D341Med (cell line): ENCODE results near the gene TIMELESS.
"Not testable (repeated sequence)": the region's sequence is repeated elsewhere in the genome, so short reads cannot be mapped to it uniquely, and the experiment has no call there.

Experiments used
- DNase-seq: peaks from one replicate; pipeline ENCODE4 v3.0.0; 2012; ENCODE audit warnings: low spot score

The TIMELESS gene, protein sequence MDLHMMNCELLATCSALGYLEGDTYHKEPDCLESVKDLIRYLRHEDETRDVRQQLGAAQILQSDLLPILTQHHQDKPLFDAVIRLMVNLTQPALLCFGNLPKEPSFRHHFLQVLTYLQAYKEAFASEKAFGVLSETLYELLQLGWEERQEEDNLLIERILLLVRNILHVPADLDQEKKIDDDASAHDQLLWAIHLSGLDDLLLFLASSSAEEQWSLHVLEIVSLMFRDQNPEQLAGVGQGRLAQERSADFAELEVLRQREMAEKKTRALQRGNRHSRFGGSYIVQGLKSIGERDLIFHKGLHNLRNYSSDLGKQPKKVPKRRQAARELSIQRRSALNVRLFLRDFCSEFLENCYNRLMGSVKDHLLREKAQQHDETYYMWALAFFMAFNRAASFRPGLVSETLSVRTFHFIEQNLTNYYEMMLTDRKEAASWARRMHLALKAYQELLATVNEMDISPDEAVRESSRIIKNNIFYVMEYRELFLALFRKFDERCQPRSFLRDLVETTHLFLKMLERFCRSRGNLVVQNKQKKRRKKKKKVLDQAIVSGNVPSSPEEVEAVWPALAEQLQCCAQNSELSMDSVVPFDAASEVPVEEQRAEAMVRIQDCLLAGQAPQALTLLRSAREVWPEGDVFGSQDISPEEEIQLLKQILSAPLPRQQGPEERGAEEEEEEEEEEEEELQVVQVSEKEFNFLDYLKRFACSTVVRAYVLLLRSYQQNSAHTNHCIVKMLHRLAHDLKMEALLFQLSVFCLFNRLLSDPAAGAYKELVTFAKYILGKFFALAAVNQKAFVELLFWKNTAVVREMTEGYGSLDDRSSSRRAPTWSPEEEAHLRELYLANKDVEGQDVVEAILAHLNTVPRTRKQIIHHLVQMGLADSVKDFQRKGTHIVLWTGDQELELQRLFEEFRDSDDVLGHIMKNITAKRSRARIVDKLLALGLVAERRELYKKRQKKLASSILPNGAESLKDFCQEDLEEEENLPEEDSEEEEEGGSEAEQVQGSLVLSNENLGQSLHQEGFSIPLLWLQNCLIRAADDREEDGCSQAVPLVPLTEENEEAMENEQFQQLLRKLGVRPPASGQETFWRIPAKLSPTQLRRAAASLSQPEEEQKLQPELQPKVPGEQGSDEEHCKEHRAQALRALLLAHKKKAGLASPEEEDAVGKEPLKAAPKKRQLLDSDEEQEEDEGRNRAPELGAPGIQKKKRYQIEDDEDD

GRCh38 chr12:56448860-56449621, at the start of gene TIMELESS:
TIMELESS (minus strand) TSS chr12:56449426; CDS start chr12:56434170, 15,256 bp downstream.
- DNase-seq: peak; percentile 97

DNA sequence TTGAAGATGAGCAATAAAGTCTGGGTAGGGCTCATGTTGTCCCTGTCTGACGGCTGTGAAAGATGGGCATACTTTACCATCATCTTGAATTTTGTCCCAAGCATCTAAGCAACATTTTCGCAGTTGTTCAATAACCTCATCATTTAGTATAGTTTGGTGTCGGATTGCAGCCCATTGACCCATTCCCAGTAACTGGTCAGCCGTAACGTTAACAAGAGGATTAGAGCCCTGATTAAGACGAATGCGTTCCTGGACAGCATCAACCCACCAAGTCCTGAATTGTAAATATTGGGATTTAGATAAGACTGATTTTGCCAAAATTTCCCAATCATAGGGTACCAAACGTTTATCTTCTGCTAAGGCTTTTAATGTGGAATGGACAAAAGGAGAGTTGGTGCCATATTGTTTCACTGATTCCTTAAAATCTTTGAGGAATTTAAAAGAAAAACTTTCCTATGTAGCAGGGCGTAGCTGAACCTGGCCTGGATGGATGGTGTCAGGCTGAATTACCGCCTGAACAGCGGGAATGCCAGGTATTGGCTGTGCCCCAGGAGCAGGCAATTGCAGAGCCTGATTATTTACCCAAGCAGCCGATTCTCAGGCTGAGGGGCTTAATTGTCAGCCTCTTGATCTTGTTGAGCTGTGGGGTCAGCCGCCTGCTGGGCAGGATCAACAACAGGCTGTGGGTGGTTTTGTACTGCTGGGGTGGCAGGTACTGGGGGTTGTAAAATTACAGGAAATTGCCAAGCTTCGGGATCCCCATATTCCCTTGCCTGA, 49.1 kb upstream of the TIMELESS start:
- not testable (repeated sequence) for DNase-seq

DNA sequence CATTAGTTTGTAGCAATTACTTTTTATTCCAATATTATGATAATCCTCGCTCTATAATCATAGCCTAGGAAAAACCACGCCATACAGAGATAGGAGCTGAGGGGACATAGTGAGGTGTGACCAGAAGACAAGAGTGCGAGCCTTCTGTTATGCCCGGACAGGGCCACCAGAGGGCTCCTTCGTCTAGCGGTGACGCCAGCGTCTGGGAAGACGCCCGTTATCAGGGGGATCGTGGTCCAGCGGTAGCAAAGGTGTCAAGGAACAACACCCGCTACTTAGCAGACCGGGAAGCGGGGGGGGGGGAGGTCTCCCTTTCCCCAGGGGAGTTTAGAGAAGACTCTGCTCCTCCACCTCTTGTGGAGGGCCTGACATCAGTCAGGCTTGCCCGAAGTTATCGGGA, 47.5 kb upstream of the TIMELESS start:
- not testable (repeated sequence) for DNase-seq

- DNase-seq: not testable (repeated sequence)
Observed at GRCh38 chr12:56494481-56494880, 45.3 kb upstream of the TIMELESS start.

GRCh38 chr12:56494106-56494415, 44.8 kb upstream of the TIMELESS start:
- DNase-seq: not testable (repeated sequence)

DNA sequence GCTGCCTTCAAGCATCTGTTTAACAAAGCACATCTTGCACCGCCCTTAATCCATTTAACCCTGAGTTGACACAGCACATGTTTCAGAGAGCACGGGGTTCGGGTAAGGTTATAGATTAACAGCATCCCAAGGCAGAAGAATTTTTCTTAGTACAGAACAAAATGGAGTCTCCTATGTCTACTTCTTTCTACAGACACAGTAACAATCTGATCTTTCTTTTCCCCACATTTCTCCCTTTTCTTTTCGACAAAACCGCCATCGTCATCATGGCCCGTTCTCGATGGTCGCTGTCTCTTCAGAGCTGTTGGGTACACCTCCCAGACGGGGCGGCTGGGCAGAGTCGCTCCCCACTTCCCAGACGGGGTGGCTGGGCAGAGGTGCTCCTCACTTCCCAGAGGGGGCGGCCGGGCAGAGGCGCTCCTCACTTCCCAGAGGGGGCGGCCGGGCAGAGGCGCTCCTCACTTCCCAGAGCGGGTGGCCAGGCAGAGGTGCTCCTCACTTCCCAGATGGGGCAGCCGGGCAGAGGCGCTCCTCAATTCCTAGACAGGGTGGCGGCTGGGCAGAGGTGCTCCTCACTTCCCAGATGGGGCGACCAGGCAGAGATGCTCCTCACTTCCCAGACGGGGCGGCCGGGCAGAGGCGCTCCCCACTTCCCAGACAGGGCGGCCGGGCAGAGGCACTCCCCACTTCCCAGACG, 44.3 kb upstream of the TIMELESS start:
- DNase-seq: not testable (repeated sequence)

- DNase-seq: no peak
Observed at GRCh38 chr12:56490360-56490759, 41.1 kb upstream of the TIMELESS start.

- DNase-seq: peak; percentile 74
Observed at GRCh38 chr12:56488041-56488955, 39.1 kb upstream of the TIMELESS start, which contains the start of gene GLS2. GLS2 (minus strand) TSS chr12:56488161; CDS start chr12:56488118, 43 bp downstream.

GRCh38 chr12:56487448-56488040, 38.3 kb upstream of the TIMELESS start:
- DNase-seq: peak; percentile 79

DNA sequence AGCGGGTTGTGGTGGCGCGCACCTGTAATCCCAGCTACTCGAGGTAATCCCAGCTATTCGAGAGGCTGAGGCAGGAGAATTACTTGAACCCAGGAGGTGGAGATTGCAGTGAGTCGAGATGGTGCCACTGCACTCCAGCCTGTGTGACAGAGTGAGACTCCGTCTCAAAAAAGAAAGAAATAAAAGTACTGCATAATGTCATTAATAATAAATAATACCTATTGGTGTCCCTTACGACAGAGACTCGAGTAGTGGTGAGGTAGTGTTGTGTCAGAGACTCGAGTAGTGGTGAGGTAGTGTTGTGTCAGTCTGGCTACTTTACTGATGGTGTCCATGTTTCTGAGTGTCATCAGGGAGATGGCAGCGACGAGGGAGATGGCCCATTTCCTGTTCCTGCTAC, 37.5 kb upstream of the TIMELESS start:
- DNase-seq: no peak

DNA sequence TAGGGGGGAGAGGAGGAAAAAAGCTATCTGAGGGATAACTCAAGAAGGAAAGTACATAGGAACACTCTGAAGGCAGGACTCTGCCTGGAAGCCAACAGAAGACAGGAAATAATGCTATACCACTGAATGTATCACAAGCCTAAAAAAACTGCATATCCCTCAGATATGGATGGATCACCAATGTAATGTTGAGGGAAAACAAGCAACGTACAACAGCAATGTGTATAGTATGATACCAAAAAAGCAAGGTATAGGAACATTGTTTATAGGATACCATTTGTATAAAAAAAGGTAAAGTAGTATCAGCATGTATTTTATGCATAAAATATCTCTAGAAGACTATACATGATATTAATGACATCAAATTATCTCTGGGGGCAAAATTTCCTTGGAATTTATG, 35.3 kb upstream of the TIMELESS start:
- no peak for DNase-seq

DNA sequence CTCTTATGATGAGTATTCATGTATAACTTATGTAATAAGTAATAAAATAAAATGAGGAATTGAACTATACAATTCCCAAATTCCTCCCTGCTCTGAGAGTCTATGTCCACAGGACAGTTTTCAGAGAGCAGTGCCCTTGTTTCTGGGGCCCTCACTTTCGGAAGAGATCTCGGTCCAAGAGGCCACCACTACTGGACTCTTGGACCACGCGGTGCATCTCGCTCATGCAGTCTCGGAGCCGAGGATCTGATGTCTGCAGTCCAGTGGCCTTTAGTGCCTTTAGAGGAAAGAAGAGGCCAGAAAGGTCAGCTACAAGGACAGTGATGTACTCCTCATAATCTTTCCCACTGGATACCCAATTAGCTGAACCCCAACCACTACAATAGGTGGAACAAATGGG, 30.4 kb upstream of the TIMELESS start:
- no peak for DNase-seq

DNA sequence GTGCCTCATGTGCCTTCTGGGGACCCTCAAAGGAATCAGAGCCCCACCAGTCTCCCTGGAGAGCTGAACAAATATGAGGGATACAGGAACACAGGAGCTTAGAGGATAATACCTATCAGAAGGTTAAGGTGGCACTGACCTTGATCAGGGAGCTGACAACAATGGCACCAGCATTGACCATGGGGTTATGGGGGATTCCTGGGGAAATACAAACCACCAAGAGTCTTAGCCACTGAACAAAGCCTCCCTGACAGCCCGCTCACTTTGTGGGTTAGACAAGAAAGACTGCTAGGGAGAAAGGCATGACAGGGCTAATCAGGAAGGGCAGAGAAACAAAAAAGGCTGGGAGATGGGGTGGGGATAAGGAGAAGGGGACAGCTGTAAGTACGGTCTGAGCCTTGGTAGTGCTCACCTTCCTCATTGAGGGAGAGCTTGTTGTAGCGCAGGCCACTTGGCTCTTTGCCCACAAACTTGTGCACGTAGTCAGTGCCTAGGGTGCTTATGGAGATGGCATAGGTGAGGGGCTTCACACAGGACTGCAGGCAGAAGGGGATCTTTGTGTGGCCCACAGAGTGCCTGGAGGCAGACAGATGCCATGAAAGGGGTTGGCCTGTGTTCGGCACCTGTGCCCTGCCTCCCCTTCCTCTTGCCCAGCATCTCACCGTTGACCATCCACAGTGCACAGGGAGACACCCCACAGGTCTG, 28.4 kb upstream of the TIMELESS start:
- peak; percentile 3 for DNase-seq

DNA sequence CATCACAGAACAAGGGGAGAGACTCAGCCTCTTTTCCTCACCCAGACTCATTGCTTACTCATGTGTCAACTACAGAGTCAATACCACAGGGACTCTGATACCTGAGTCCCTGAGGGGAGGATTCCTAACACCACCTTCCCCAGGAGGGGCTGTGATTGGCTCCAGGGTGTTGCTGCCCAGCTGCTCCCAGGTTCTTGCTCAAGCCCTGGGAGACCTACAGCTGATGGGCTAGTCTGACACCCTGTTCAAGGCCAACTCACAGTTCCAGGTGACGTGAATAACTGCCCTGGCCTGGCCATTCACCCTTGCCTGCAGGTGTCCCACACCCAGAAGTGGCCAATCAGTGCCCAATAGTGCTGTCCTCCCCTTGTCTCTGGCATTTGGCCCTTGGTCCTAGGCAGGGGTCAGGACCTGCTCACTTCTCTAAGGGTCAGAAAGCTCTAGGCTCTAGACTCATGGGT, 27.8 kb upstream of the TIMELESS start:
- DNase-seq: peak; percentile 20

DNA sequence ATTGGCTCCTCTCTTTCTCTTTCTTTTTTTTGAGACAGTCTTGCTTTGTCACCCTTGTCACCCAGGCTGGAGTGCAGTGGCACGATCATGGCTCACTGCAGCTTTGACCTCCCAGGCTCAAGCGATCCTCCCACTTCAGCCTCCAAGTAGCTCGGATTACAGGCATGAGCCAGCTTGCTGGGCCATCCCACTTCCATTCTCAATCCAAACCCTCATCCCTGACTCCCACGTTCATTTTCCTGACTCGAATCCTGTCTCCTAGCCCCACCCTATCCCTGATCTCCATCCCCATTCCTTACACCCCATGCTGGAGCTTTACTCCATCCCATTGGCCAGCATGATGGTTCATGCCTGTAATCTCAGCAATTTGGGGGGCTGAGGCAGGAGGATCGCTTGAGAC, 26.9 kb upstream of the TIMELESS start:
- peak; percentile 9 for DNase-seq

DNA sequence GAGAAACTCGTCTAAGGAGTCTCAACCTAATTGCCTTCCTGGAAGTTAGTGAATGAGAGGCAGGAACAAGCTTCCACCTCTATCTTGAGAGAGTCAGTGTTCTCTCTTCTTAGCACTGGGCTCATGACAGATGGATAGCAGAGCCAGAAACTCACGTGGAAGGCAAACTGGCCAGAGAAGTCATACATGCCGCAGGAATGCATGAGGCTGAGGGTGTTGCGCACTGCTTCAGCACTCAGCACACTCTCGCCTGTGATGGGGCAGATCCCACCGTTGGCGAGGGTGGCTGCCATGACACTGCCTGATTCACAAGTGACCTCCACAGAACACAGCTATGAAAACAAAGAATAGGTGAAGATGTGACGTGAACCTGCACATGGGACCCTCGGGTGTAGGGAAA, 25.2 kb upstream of the TIMELESS start:
- no peak for DNase-seq

GRCh38 chr12:56469007-56469930, 20.0 kb upstream of the TIMELESS start:
- DNase-seq: peak; percentile 8
